HuH-7 (cell line): ENCODE data around the gene ZNF354C.

Source experiments
- DNase-seq: peaks from one replicate; pipeline ENCODE4 v3.0.0; 2011; ENCODE audit warnings: low spot score

The ZNF354C gene

DNA sequence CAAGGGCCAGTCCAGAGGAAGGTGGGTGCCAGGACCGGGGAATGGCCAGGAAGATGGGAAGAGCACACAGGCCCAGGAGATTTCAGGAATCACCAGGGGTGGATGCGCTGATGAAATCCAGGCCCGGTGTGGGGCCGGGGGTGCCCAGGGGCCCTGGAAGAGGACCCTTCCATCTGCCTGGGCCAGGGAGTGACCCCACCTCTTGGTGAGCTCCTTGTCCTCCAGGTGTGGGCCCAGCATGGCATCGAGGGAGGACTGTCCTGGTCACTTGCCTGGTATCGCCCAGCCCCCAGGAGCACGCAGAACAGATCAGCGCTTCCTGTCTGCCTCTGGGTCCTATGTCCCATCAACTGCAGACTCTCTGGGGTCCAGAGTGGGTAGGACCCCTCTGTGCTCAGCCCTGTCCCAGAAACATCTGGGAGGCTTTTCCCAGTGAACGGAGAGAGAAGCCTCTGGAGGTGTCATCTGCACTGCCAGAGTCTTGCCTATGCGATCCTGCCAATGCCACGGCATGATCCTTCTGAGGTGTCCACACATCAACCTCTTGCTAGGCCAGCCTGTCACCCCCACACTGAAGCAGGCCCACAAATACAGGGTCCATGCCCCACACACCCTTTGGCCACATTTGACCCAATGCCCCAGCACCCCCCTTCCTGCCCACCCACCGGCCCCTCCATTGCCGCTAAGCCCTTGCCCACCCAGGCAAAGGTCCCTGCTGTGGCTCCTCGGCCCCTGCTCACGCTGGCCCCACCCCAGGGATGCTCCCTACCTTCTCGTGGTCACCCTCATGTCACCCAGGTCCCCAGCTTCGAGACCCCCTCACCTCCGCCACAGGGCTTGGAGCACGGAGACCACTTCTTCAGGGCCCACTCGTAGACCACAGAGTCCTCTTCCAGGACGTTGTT, 67.2 kb downstream of the ZNF354C start:
- no peak for DNase-seq

DNA sequence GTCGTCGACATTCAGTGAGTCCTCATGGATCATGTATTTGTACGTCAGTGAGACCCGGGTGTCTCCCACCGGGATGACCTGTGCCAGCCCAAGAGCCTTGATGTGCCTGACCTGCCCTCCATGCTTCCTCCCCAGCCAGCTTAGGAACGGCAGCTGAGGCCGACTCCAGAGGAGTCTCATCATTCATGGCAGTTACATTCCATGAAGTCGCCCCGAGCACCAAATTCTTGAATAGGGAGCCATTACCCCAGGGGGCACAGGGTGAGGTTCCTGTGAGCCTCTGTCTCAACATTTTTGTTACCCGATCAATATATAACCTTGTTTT, 67.8 kb downstream of the ZNF354C start:
- DNase-seq: no peak

DNA sequence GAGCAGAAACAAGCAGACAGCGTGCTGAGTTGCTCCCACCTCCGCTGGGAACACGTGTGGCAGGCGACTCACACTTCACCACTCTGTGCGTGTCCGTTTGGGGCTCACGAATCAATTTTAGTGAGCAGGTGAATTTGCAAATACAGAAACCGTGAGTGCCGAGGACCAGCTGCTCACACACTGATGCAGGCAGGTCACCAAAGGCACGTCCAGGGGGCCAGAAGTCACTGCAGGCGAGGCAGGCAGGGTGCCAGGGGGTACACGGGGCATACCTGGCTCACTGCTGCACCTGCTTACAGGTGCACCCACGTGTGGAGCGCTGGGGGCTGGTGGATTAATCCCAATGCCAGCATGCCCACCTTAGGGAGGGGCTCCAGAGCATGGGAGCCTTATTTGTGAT, 68.8 kb downstream of the ZNF354C start:
- no peak for DNase-seq

DNA sequence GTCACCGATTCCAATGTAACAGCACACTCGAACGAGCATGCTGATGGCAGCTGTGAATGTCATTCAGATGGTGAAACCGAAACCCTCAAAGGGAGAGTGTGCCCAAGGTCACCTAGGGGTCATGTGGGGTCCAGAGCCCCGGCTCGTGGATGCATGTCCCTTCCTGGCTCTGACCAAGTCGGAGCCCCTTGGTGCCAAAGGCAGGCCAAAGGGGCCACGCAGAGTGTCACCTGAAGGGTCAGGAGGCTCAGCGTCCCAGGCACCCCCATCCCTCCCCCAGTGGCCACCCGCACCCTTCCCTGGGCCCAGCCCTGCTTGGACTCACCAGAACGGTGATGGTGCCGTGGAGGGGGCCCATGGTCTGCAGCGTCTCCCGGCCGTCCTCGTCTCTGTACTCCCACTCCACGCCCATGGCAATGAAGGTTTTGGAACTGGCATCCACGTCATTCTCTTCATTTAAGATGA, 69.5 kb downstream of the ZNF354C start:
- DNase-seq: no peak

DNA sequence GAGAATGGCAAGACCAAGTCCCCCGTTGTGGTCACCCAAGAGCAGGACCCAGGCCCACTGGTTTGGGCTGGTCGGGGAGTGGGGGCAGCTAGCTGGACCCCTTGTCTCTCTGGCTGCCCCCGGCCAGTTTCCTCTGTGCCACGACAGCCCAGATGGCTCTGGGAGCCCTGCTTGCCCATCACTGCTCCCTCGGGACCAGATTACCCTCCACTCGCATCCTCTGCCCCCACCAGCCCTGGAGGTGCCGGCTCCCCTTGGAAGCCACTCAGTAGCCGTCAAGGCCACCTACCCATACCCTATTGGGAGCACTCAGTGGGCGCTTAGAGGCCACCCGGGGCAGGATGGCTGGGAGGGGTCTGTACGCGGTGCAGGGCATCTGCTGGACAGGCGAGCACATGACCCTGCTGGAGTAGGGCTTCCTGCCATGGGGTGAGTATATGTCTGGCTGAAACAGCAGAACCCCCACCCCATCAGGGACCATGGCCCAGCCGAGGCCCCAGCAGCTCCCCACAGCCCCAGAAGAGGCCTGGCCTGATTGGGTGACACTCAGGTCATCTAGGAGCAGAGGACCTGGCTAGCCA, 70.0 kb downstream of the ZNF354C start:
- no peak for DNase-seq

DNA sequence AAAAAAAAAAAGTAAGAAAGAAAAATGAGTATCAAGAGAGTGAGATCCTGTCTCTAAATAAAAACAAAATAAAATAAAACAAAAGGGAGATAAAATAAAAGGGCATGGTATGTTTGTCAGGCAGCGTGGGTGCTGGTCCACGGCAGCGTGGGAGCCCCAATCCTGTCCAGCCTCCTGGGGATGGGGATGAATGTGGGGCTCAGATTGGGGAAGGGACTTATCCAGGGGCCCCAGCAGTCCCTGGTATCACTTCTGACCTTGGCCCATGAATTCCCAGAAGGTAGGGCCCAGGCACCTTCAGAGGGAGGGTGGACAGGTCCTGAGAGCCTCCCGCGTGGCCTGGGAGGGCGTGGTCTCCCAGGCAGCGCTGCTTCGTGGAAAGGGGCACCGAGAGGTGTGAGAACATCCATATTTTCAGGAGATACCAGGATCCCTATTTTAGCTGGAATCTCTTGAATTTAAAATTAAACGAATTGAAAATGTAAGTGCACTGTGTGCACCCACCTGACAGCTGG, 71.2 kb downstream of the ZNF354C start:
- DNase-seq: no peak

DNA sequence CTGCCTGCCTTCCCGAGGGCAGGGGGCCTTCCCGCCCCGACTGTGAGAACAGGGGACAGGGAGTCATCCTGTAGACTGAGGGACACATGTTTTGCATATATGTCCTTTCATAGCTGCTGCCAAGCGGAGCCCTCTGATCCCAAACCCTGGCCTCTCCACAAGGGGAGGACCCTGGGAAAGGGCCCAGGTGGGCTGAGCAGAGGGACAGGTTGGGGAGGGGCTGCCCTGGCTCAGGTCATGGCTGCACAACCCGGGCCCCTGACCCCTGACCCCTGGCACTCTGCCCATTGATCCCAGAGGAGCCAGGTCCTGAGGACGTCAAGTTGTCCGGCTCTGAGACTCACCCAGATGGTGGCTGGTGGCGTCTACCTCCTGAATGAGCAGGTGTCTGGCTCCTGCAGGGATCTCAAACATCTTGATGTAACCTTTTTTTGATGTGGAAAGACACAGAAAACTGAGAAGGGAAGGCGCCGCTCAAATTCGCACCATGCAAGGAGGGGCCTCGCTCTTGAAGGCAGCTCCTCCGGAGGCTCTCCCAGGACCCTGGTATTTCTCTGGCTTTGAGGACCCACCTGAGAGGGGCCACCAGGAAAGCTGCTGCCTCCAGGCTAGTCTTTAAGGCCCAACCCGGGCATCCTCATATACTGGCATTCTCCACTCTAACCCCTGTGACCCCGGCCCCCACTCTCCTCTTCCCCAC, 71.9 kb downstream of the ZNF354C start:
- no peak for DNase-seq

DNA sequence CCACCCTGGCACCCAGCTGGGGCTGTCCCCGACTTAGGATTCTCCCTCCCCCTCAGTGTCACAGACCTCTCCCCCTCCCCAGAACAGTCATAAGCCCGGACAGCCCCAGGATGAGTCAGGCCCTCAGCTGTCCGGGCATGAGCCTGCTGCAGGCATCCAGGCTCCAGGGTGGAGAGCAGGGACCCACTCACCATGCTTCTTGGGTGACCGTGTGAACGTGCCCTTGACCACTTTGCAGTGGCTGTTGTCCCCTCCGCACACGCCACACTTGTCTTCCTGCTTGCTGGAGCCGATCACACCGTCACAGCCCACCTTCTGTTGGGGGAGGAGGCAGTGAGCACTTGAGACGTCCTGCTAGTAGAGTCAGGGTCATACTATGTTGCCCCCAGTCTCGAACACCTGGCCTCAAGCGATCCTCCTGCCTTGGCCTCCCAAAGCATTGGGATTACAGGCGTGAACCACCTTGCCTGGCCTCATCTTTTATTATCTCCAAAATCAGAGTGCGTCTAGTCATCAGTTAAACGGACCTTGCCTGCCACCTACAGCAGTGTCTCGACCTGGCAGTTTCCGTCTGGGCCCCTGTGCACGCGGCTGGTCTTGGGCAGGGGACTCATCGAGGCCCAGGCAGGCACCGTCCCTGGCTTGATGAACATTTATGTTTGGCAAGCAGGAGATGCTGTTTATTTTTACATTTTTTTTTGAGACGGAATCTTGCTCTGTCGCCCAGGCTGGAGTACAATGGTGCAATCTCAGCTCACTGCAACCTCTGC, 72.6 kb downstream of the ZNF354C start:
- no peak for DNase-seq
